A673 (cell line): ENCODE results near the gene IL21R. TPM values are rescaled to one million over a fixed set of nuclear protein-coding genes. Genes with fewer than 3 reads are reported as not detected.
"Not testable (repeated sequence)": the region's sequence is repeated elsewhere in the genome, so short reads cannot be mapped to it uniquely, and the experiment has no call there.

Experiments
- BruUV-seq: library from RNA; stranded (reverse); fragments of 400-500 nt; replicated peaks from 2 replicates; lab custom pipeline; 2021; lab: Mats Ljungman, UMichigan
- CTCF ChIA-PET: fragments of 300-600 bp; sonication (Branson Sonifier 250); formaldehyde crosslinking; loops from one replicate; lab custom pipeline; 2022; ENCODE audit warnings: antibody characterized with exemption; lab: Charles Lee
- POLR2A ChIA-PET: fragments of 300-600 bp; sonication (Branson Sonifier 250); formaldehyde crosslinking; loops from one replicate; lab custom pipeline; 2022; ENCODE audit warnings: antibody characterized with exemption; ENCODE audit not compliant: low non-redundant PET; lab: Charles Lee
- DNase-seq: peaks from one replicate; pipeline ENCODE4 v3.0.0-alpha.2; 2015; ENCODE audit warnings: low spot score
- H3K27ac ChIP-seq: fragments of 200-600 bp; sonication (generic); 2 replicates; pipeline ENCODE4 v1.5.1; 2016; ENCODE audit warnings: mixed run types, low read depth, mild to moderate bottlenecking, mixed read lengths, antibody characterized with exemption, low read length; ENCODE audit not compliant: poor library complexity, severe bottlenecking
- H3K27me3 ChIP-seq: fragments of 200-600 bp; sonication (generic); replicated peaks from 2 replicates; pipeline ENCODE4 v1.6.1; 2017; ENCODE audit warnings: mixed run types, low read depth, mild to moderate bottlenecking, mixed read lengths, antibody characterized with exemption, low read length; ENCODE audit not compliant: insufficient read depth, poor library complexity
- H3K36me3 ChIP-seq: fragments of 200-600 bp; sonication (generic); 2 replicates; pipeline ENCODE4 v1.6.1; 2016; ENCODE audit warnings: mixed run types, mild to moderate bottlenecking, mixed read lengths, antibody characterized with exemption, low read length; ENCODE audit not compliant: insufficient read depth, poor library complexity, severe bottlenecking
- H3K4me1 ChIP-seq: fragments of 200-600 bp; sonication (generic); 2 replicates; pipeline ENCODE4 v1.6.1; 2017; ENCODE audit warnings: mixed run types, mild to moderate bottlenecking, mixed read lengths, antibody characterized with exemption, low read length; ENCODE audit not compliant: insufficient read depth, poor library complexity, severe bottlenecking
- H3K4me3 ChIP-seq: fragments of 200-600 bp; sonication (generic); 2 replicates; pipeline ENCODE4 v1.5.1; 2016; ENCODE audit warnings: low read depth, mixed run types, mild to moderate bottlenecking, mixed read lengths, low read length; ENCODE audit not compliant: poor library complexity, severe bottlenecking
- H3K9me3 ChIP-seq: fragments of 200-600 bp; sonication (generic); 2 replicates; pipeline ENCODE4 v1.6.1; 2016; ENCODE audit warnings: mixed run types, low read depth, mild to moderate bottlenecking, mixed read lengths, antibody characterized with exemption, low read length; ENCODE audit not compliant: poor library complexity, severe bottlenecking
- CTCF ChIP-seq: fragments of 300-800, 200-600 bp; sonication (generic); conservative IDR thresholded peaks from 2 replicates; pipeline ENCODE4 v1.5.1; 2017; ENCODE audit warnings: low read depth, mild to moderate bottlenecking, antibody characterized with exemption, low read length, moderate library complexity, mixed read lengths
- EZH2 ChIP-seq: fragments of 200-600 bp; sonication (generic); IDR thresholded peaks from 2 replicates; pipeline ENCODE4 v1.6.1; 2017; ENCODE audit warnings: borderline replicate concordance, low read depth, mild to moderate bottlenecking, mixed read lengths, antibody characterized with exemption, low read length; ENCODE audit not compliant: poor library complexity, severe bottlenecking
- intact Hi-C: fragments of 100-400 bp; cut with micrococcal nuclease; formaldehyde crosslinking; loops from one replicate; pipeline ENCODE4 v1.10.0; 2022; ENCODE audit not compliant: unreplicated experiment
- total RNA-seq: library from RNA; stranded (reverse); gene quantifications from 2 replicates; pipeline ENCODE4 v1.2.3, GENCODE V29; 2021

IL21R gene
- total RNA-seq, 1 experiment from 2014 or later, result 0.19 TPM

GRCh38 chr16:27394516-27394915, 7.5 kb upstream of the IL21R start:
- H3K27me3 ChIP-seq, result no peaks in the 10 kb centered on the region
- no peaks in the 10 kb centered on the region for H3K4me1 ChIP-seq
- intact Hi-C loops, result no loop called here
- no peaks in the 10 kb centered on the region for H3K36me3 ChIP-seq
- ChIA-PET POLR2A (no interaction called here), CTCF (no interaction called here)
- no peak for TF ChIP-seq CTCF
- no peak for TF ChIP-seq EZH2
- H3K27ac ChIP-seq, result no peak overlapping the region
- peaks cover 3% of the 10 kb centered on the region for H3K9me3 ChIP-seq
- no TSS peak for BruUV-seq
- DNase-seq, result no peak
- no peak overlapping the region for H3K4me3 ChIP-seq

- H3K9me3 ChIP-seq, intact Hi-C loops, H3K36me3 ChIP-seq, H3K4me3 ChIP-seq, CTCF ChIA-PET, H3K27me3 ChIP-seq, H3K27ac ChIP-seq, POLR2A ChIA-PET, DNase-seq, BruUV-seq, H3K4me1 ChIP-seq: not testable (repeated sequence)
These were observed 3.6 kb upstream of the IL21R start for GRCh38 chr16:27398341-27398893.

GRCh38 chr16:27398894-27399853, 2.8 kb upstream of the IL21R start:
- intact Hi-C loops, result no loop called here
- no peak overlapping the region for H3K27ac ChIP-seq
- no peaks in the 10 kb centered on the region for H3K27me3 ChIP-seq
- no TSS peak for BruUV-seq
- H3K36me3 ChIP-seq, result no peaks in the 10 kb centered on the region
- no peak for DNase-seq
- no peak for TF ChIP-seq EZH2
- TF ChIP-seq CTCF, result no peak
- CTCF ChIA-PET, result no interaction called here
- H3K4me1 ChIP-seq, result peaks cover 7% of the 10 kb centered on the region
- POLR2A ChIA-PET, result no interaction called here
- no peak overlapping the region for H3K4me3 ChIP-seq
- H3K9me3 ChIP-seq, result peaks cover 3% of the 10 kb centered on the region
